GM19452 (cell line): ENCODE measurements around the gene WDFY1.

Source experiments
- ATAC-seq: cut with Tn5 transposase; IDR thresholded peaks from one replicate; pipeline ENCODE4 v1.9.1; 2021; ENCODE audit not compliant: unreplicated experiment

Gene WDFY1

GRCh38 chr2:223944703-223945531, at the start of gene WDFY1:
WDFY1 (minus strand) TSS chr2:223945335; CDS start chr2:223945284, 51 bp downstream.
- peak; percentile 76 for ATAC-seq

- ATAC-seq, result no peak
Observed at GRCh38 chr2:223994562-223995162, 49.5 kb upstream of the WDFY1 start.

GRCh38 chr2:223993634-223994232, 48.6 kb upstream of the WDFY1 start:
- peak; percentile 76 for ATAC-seq

- no peak for ATAC-seq
Observed at GRCh38 chr2:223991611-223992010, 46.5 kb upstream of the WDFY1 start.

- no peak for ATAC-seq
Observed at GRCh38 chr2:223989856-223990232, 44.7 kb upstream of the WDFY1 start.

- ATAC-seq, result no peak
Observed at GRCh38 chr2:223989206-223989855, 44.2 kb upstream of the WDFY1 start.

GRCh38 chr2:223981241-223981640, 36.1 kb upstream of the WDFY1 start:
- no peak for ATAC-seq

GRCh38 chr2:223980803-223981202, 35.7 kb upstream of the WDFY1 start:
- no peak for ATAC-seq

GRCh38 chr2:223980397-223980735, 35.2 kb upstream of the WDFY1 start:
- no peak for ATAC-seq

- ATAC-seq, result no peak
Observed at GRCh38 chr2:223979730-223980396, 34.7 kb upstream of the WDFY1 start.

- no peak for ATAC-seq
Observed at GRCh38 chr2:223978451-223978850, 33.3 kb upstream of the WDFY1 start.

GRCh38 chr2:223976635-223977226, 31.6 kb upstream of the WDFY1 start:
- no peak for ATAC-seq

- ATAC-seq, result no peak
Observed at GRCh38 chr2:223973606-223974005, 28.5 kb upstream of the WDFY1 start.

- no peak for ATAC-seq
Observed at GRCh38 chr2:223972656-223973102, 27.5 kb upstream of the WDFY1 start.

- no peak for ATAC-seq
Observed at GRCh38 chr2:223971731-223972130, 26.6 kb upstream of the WDFY1 start.

GRCh38 chr2:223970343-223971128, 25.4 kb upstream of the WDFY1 start:
- ATAC-seq, result peak; percentile 75

GRCh38 chr2:223969856-223970255, 24.7 kb upstream of the WDFY1 start:
- peak; percentile 29 for ATAC-seq

- ATAC-seq, result no peak
Observed at GRCh38 chr2:223969315-223969714, 24.2 kb upstream of the WDFY1 start.

GRCh38 chr2:223967981-223968380, 22.8 kb upstream of the WDFY1 start:
- no peak for ATAC-seq

GRCh38 chr2:223959688-223960087, 14.6 kb upstream of the WDFY1 start:
- ATAC-seq, result no peak
